NOMO-1 (cell line): Measurements from ENCODE around the gene ACAP3.

Experiments used
- DNase-seq, 2 experiments: peaks; one replicate each; lab custom pipeline; 2025; ENCODE audit not compliant: unreplicated experiment in 2 of 2; lab: John Stamatoyannopoulos, UW

Gene ACAP3, protein sequence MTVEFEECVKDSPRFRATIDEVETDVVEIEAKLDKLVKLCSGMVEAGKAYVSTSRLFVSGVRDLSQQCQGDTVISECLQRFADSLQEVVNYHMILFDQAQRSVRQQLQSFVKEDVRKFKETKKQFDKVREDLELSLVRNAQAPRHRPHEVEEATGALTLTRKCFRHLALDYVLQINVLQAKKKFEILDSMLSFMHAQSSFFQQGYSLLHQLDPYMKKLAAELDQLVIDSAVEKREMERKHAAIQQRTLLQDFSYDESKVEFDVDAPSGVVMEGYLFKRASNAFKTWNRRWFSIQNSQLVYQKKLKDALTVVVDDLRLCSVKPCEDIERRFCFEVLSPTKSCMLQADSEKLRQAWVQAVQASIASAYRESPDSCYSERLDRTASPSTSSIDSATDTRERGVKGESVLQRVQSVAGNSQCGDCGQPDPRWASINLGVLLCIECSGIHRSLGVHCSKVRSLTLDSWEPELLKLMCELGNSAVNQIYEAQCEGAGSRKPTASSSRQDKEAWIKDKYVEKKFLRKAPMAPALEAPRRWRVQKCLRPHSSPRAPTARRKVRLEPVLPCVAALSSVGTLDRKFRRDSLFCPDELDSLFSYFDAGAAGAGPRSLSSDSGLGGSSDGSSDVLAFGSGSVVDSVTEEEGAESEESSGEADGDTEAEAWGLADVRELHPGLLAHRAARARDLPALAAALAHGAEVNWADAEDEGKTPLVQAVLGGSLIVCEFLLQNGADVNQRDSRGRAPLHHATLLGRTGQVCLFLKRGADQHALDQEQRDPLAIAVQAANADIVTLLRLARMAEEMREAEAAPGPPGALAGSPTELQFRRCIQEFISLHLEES

GRCh38 chr1:1307923-1308755 is at the start of gene ACAP3, which contains the start of gene PUSL1:
ACAP3 (minus strand) TSS chr1:1307930; CDS start chr1:1307815, 115 bp downstream.
PUSL1 (plus strand) TSS chr1:1308597; CDS start chr1:1308644, 47 bp downstream.
- DNase-seq = peak; percentile 94 to 97

DNA sequence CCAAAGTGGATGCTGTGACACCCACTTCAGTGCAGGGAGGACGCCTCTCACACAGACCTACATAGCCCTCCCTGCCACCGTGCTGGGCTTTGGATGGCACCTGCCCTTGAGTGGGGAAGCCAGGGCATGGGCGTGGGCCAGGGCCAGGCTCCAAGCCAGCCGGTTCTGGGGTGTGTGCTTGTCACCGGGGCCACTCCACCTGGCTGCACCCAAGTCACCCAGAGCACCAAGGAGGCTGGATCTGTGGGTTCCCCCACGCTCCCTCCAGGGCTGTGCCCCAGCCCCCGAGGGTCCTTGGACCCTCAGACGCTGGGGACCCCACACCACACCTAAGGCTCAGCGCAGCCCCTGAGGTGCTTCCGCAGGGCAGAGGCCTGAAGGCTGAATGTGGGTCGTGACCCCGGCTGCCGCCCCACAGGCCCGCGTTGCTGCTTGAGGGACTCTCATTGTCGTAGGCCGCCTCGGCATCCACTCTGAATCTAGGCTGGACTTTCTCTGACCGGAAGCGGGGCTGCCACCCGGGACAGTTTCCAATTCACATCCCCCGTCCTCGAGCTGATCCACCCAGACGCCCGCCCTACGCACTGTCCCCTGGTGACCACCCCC is 49.2 kb upstream of the ACAP3 start:
- DNase-seq = no peak

DNA sequence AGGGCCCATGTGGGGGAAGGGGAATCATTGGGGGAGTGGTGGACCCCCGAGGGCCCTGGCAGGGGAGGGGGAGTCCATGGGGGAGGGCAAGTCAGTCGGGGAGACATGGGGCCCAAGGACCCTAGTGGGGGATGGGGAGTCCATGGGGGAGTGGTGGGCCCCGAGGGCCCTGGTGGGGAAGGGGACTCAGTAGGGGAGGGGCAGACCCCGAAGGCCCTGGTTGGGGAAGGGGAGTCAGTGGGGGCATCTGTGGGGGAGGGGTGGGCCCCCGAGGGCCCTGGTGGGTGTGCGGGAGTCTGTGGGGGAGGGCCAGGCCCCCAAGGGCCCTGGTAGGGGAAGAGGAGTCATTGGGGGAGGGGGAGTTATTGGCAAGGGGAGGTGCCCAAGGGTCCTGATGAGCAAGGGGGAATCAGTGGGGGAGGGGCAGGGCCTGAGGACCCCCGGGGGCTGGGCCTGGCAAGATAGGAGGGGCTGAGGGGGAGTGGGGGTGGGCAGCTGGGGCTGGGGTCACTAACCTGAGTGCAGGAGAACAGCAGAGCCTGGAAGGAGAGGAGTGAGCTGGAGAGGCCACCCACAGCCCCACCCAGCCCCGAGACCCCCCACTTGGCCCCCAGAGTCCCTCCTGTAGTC is 48.6 kb upstream of the ACAP3 start:
- no peak for DNase-seq

- DNase-seq = peak; percentile 34 to 48
These were observed 47.7 kb upstream of the ACAP3 start for GRCh38 chr1:1355416-1355815.

DNA sequence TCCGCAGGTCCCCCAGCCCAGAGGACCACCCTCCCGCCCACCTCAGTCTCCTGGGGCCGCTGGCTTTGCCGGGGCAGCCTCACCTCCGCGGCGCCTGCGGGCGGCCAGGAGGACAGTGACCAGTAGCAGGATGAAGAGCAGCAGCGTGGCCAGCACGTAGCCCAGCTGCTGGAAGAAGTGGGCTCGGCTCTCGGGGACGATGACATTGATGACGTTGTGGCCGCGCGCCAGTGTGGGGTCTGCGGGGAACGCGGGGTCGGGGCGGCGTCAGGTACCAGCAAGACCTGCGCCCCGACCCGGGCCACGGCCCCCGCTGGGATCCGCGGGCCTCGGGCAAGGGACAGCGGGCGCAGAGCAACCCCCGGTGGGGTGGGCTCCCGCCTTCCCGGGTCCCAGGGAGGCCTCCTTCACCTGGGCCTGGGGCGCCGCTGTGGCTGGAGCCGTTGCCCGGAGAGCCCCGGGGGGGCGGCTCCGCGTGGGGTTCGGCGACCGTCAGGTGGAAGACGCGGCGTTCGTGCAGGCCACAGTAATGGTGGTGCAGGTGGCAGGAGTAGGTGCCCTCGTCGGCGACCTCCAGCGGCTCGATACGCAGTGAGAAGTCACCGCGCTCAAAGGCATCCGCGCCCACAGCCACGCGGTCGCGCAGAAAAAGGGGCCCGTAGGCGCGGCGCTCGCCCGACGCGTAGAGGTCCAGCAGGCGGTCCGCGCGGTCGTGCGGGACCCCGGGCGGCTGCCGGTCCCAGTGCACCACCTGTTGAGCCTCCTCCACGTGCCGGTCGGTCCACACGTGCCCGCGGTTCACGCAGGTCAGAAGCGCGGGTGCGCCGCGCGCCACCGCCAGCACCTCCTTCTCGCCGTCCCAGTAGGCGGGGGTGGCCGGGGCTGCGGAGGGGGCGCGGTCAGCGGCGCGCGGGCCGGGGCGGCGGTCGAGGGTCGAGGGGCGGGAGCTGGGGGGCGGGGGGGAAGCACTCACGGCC is 46.8 kb upstream of the ACAP3 start:
- DNase-seq = no peak

DNA sequence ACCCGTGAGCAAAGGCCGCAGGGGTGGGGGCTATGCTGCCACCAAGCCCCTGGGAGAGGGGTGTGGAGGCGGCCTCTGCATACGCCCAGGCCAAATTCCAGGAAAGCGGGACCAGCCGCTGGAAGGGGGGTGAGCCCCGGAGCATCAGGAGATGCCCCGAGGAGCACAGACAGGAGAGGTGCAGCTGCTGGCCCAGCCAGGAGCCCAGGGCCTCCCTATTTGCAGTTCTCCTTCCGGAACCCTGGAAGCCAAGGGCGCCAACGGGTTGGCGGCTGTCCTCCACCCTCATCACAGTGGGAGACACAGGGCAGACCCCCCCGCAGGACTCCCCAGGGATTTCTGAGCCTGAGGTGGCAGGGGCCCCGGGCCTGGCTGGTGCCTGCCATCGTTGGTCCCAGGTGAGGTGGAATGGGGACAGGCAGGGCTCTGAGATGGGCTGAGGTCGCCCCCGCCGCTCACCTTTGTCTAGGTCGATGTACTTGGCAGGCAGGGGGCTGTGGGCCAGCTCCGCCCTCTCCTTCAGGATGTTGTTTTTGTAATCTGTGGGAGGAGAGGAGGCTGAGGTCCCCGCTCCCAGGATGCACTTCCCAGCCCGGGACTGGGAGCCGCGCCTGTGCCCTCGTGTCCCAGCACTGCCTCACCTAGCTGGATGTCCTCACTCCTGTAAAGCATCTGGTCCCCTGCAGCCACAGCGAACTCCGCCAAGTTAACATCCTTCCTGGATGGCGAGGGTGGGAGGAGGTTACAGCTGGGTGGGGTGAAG is 45.8 kb upstream of the ACAP3 start:
- no peak for DNase-seq

DNA sequence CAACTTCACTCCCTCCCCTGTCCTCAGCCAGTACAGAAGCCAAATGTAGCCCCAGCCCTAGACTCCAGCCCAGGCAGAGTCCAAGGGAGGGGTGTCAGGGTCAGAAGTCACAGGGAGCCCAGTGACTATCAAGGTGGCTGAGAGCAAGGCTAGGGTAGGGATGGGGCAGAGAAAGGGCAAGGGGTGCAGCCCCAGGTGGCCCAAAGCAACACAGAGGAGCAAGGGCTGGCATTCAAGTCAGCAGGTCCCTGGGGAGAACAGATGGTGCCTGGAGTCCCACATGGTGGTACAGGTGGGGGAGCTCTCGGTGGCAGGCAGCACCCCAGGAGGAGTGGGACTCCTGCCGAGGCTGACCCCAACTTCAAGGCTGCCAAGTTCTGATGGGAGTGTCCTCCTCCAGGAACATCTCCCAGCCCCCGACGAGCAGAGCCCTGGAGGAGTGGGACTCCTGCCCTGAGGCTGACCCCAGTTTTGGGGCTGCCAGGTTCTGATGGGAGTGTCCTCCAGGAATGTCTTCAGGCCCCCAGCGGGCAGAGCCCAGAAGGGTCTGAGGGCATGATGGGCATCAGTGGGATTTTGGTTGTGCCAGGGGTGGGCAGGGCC is 45.2 kb upstream of the ACAP3 start:
- DNase-seq = no peak

GRCh38 chr1:1351511-1352427 is 44.0 kb upstream of the ACAP3 start:
- no peak for DNase-seq

DNA sequence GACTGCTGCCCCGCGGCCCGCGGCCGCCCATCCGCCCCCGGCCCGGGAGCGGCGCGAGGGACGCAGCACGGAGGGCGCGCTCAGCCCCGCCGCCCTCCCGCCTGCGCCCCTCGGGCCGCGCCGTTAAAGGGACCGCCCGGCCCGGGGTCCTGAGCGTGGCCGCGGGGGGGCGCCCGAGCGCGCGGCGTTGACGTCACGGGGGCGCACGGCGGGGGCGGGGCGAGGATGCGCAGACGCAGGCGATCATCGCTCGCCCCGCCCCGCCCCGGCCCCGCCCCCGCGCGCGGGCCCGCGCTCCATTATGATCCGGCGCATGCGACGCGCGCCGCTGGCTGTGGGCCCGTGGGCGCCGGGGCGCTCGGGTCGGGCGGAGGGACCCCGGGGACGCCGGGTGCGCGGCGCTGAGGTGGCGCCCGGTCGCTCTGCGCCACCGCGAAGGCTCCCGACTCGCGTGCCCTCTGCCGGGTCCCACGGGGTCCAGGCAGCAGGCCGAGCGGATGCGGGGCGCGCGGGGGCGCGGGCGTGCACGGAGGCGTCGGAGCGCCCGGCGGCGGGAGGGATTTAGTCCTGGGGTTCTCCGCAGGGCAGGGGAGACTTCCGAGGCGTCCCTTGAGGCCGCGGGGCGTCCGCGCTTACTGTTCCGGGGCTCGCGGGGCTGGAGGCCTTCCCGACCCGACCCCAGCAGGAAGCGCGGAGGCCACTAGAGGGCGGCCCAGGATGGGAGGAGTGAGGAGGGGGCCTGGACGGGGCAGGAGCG is 41.7 kb upstream of the ACAP3 start, which contains the start of gene DVL1:
Gene DVL1, minus strand, starts transcription at position 163 of the 757 bp plus-strand sequence. CDS start 353 bp downstream, outside the sequence.
- DNase-seq = peak; percentile 18 to 68

GRCh38 chr1:1348420-1349255 is 40.9 kb upstream of the ACAP3 start:
- DNase-seq = no peak

GRCh38 chr1:1347663-1348419 is 40.1 kb upstream of the ACAP3 start:
- DNase-seq = no peak

- DNase-seq = no peak
These were observed 39.4 kb upstream of the ACAP3 start for GRCh38 chr1:1347026-1347595.

GRCh38 chr1:1346501-1346890 is 38.8 kb upstream of the ACAP3 start:
- DNase-seq = no peak
